IMR-90 (cell line): Measurements from ENCODE around the gene TEX22. TPM values are rescaled to one million over a fixed set of nuclear protein-coding genes. Genes with fewer than 3 reads are reported as not detected.

Source experiments
- ATAC-seq: fragments of 200-7000 bp; cut with Tn5 transposase; 2 replicates; pipeline ENCODE4 v1.9.1; 2020; ENCODE audit warnings: low read depth, mild to moderate bottlenecking, moderate library complexity
- BruUV-seq: library from RNA; stranded (reverse); fragments of 400-500 nt; replicated peaks from 2 replicates; lab custom pipeline; 2021; lab: Mats Ljungman, UMichigan
- CTCF ChIA-PET: fragments of 300-600 bp; formaldehyde crosslinking; extraction: SDS; loops from one replicate; lab custom pipeline; 2021; ENCODE audit warnings: antibody characterized with exemption; lab: Yijun Ruan, JAX
- POLR2A ChIA-PET: fragments of 300-600 bp; sonication (Branson Sonifier 250); formaldehyde crosslinking; loops from one replicate; lab custom pipeline; 2022; ENCODE audit warnings: antibody characterized with exemption; ENCODE audit not compliant: unreplicated experiment; lab: Charles Lee
- DNase-seq: peaks from one replicate; pipeline ENCODE4 v3.0.0; 2013
- H2AFZ ChIP-seq: replicated peaks from 2 replicates; pipeline ENCODE3; 2013; ENCODE audit warnings: low read length, mild to moderate bottlenecking; ENCODE audit not compliant: poor library complexity
- H2AK5ac ChIP-seq: 2 replicates; pipeline ENCODE4 v1.6.1; 2013; ENCODE audit warnings: low read depth, low read length, inconsistent platforms
- H2AK9ac ChIP-seq: replicated peaks from 2 replicates; pipeline ENCODE3; 2013; ENCODE audit warnings: mild to moderate bottlenecking, low read depth, low read length, moderate library complexity; ENCODE audit not compliant: poor library complexity
- H2BK120ac ChIP-seq: 2 replicates; pipeline ENCODE4 v1.6.1; 2013; ENCODE audit warnings: low read depth, low read length, inconsistent platforms
- H2BK15ac ChIP-seq: 3 replicates; pipeline ENCODE4 v1.6.1; 2013; ENCODE audit warnings: low read depth, low read length, inconsistent platforms
- H2BK20ac ChIP-seq: 2 replicates; pipeline ENCODE4 v1.6.1; 2013; ENCODE audit warnings: low read depth, mild to moderate bottlenecking, inconsistent platforms, low read length, moderate library complexity
- H2BK5ac ChIP-seq: 2 replicates; pipeline ENCODE4 v1.6.1; 2013; ENCODE audit warnings: mild to moderate bottlenecking, low read depth, low read length, inconsistent platforms; ENCODE audit not compliant: poor library complexity, severe bottlenecking
- H3K14ac ChIP-seq: replicated peaks from 2 replicates; pipeline ENCODE4 v1.6.1; 2013; ENCODE audit warnings: low read depth, low read length, inconsistent platforms
- H3K18ac ChIP-seq: 2 replicates; pipeline ENCODE4 v1.6.1; 2013; ENCODE audit warnings: low read depth, low read length, control low read depth
- H3K23ac ChIP-seq: 2 replicates; pipeline ENCODE4 v1.6.1; 2013; ENCODE audit warnings: low read depth, low read length, inconsistent platforms
- H3K27ac ChIP-seq: 2 replicates; pipeline ENCODE4 v1.5.1; 2013; ENCODE audit warnings: mild to moderate bottlenecking, control low read depth, low read length; ENCODE audit not compliant: insufficient read depth
- H3K27me3 ChIP-seq: 2 replicates; pipeline ENCODE4 v1.6.1; 2013; ENCODE audit warnings: low read length; ENCODE audit not compliant: control insufficient read depth, insufficient read depth
- H3K36me3 ChIP-seq: 2 replicates; pipeline ENCODE4 v1.6.1; 2013; ENCODE audit warnings: low read length, mixed read lengths; ENCODE audit not compliant: control insufficient read depth, insufficient read depth
- H3K4ac ChIP-seq: 2 replicates; pipeline ENCODE4 v1.6.1; 2013; ENCODE audit warnings: low read depth, low read length, inconsistent platforms
- H3K4me1 ChIP-seq: 2 replicates; pipeline ENCODE4 v1.6.1; 2013; ENCODE audit warnings: low read length, mixed read lengths; ENCODE audit not compliant: control insufficient read depth, insufficient read depth
- H3K4me2 ChIP-seq: 2 replicates; pipeline ENCODE4 v1.6.1; 2013; ENCODE audit warnings: low read depth, mild to moderate bottlenecking, control low read depth, low read length, moderate library complexity
- H3K4me3 ChIP-seq: 2 replicates; pipeline ENCODE4 v1.5.1; 2013; ENCODE audit warnings: low read depth, mild to moderate bottlenecking, control low read depth, low read length, moderate library complexity; ENCODE audit not compliant: insufficient read depth
- H3K56ac ChIP-seq: 2 replicates; pipeline ENCODE4 v1.6.1; 2013; ENCODE audit warnings: low read length, inconsistent platforms; ENCODE audit not compliant: insufficient read depth; ENCODE audit errors: extremely low read depth
- H3K79me1 ChIP-seq, 2 experiments: 2 replicates each; pipeline ENCODE4 v1.6.1; 2013; ENCODE audit warnings: low read length in 2 of 2, inconsistent platforms in 1 of 2, low read depth in 1 of 2
- H3K9ac ChIP-seq: 2 replicates; pipeline ENCODE4 v1.6.1; 2013; ENCODE audit warnings: low read depth, low read length, control low read depth
- H3K9me1 ChIP-seq: 2 replicates; pipeline ENCODE4 v1.6.1; 2013; ENCODE audit warnings: low read length, inconsistent platforms; ENCODE audit not compliant: insufficient read depth
- H3K9me3 ChIP-seq: 2 replicates; pipeline ENCODE4 v1.6.1; 2013; ENCODE audit warnings: low read length; ENCODE audit not compliant: control insufficient read depth, insufficient read depth
- H4K20me1 ChIP-seq: 2 replicates; pipeline ENCODE4 v1.6.1; 2013; ENCODE audit warnings: low read length, inconsistent platforms; ENCODE audit not compliant: insufficient read depth
- H4K5ac ChIP-seq: 2 replicates; pipeline ENCODE4 v1.6.1; 2013; ENCODE audit warnings: mild to moderate bottlenecking, low read depth, low read length, control low read depth
- H4K8ac ChIP-seq, 2 experiments: 2 replicates each; pipeline ENCODE4 v1.6.1; 2013; ENCODE audit warnings: low read depth in 2 of 2, low read length in 2 of 2, control low read depth in 1 of 2, inconsistent platforms in 1 of 2
- H4K91ac ChIP-seq: 2 replicates; pipeline ENCODE4 v1.6.1; 2013; ENCODE audit warnings: low read depth, low read length, inconsistent platforms; ENCODE audit not compliant: insufficient read depth
- BHLHE40 ChIP-seq: fragments of 150-350 bp; IDR thresholded peaks from 2 replicates; pipeline ENCODE4 v1.6.1; 2016; ENCODE audit warnings: mild to moderate bottlenecking, low read depth, low read length
- CEBPB ChIP-seq: IDR thresholded peaks from 2 replicates; pipeline ENCODE4 v1.6.1; 2012; ENCODE audit warnings: low read depth, low read length, improper control_type of control experiment
- CHD1 ChIP-seq: IDR thresholded peaks from 2 replicates; pipeline ENCODE4 v1.6.1; 2012; ENCODE audit warnings: low read depth, low read length, improper control_type of control experiment
- ELK1 ChIP-seq: fragments of 150-350 bp; IDR thresholded peaks from 2 replicates; pipeline ENCODE4 v1.6.1; 2016; ENCODE audit warnings: low read depth, mild to moderate bottlenecking, low read length, moderate library complexity, borderline replicate concordance
- MAFK ChIP-seq: IDR thresholded peaks from 2 replicates; pipeline ENCODE4 v1.6.1; 2012; ENCODE audit warnings: low read depth, low read length, improper control_type of control experiment
- MAZ ChIP-seq: IDR thresholded peaks from 2 replicates; pipeline ENCODE4 v1.6.1; 2012; ENCODE audit warnings: low read depth, mild to moderate bottlenecking, low read length, improper control_type of control experiment, moderate library complexity, borderline replicate concordance
- NFE2L2 ChIP-seq: fragments of 150-350 bp; IDR thresholded peaks from 2 replicates; pipeline ENCODE4 v1.6.1; 2016; ENCODE audit warnings: low read depth, mild to moderate bottlenecking, low read length
- POLR2A ChIP-seq: IDR thresholded peaks from 2 replicates; pipeline ENCODE4 v1.6.1; 2012; ENCODE audit warnings: mild to moderate bottlenecking, low read depth, low read length
- RAD21 ChIP-seq: IDR thresholded peaks from 2 replicates; pipeline ENCODE4 v1.6.1; 2012; ENCODE audit warnings: low read length, improper control_type of control experiment
- RCOR1 ChIP-seq: IDR thresholded peaks from 2 replicates; pipeline ENCODE4 v1.6.1; 2012; ENCODE audit warnings: mild to moderate bottlenecking, low read length, improper control_type of control experiment; ENCODE audit not compliant: insufficient replicate concordance
- RFX5 ChIP-seq: IDR thresholded peaks from 2 replicates; pipeline ENCODE4 v1.8.0; 2012; ENCODE audit warnings: low read depth, mild to moderate bottlenecking, low read length, moderate library complexity
- SMC3 ChIP-seq: fragments of 150-350 bp; IDR thresholded peaks from 2 replicates; pipeline ENCODE4 v1.6.1; 2016; ENCODE audit warnings: low read depth, mild to moderate bottlenecking, antibody characterized with exemption, low read length, moderate library complexity
- USF2 ChIP-seq: fragments of 150-350 bp; IDR thresholded peaks from 2 replicates; pipeline ENCODE4 v1.6.1; 2017; ENCODE audit warnings: mild to moderate bottlenecking, antibody characterized with exemption, low read length, low read depth
- WGBS, 2 experiments: methylation state at CpG; one replicate each; pipeline versions ENCODE4 v1.1.5 to v1.1.7; 2013; ENCODE audit warnings: missing lambda C conversion rate in 2 of 2; ENCODE audit not compliant: insufficient read length in 1 of 2; ENCODE audit errors: extremely low coverage in 2 of 2; 5-methylcytosine and 5-hydroxymethylcytosine counted together
- dilution Hi-C: fragments of 300-500 bp; cut with HindIII; formaldehyde crosslinking; loops from one replicate; pipeline ENCODE4 v1.14.3; 2018; ENCODE audit warnings: low sequenced_read_pairs; ENCODE audit not compliant: unreplicated experiment
- in situ Hi-C: fragments of 300-500 bp; cut with MboI; formaldehyde crosslinking; loops from 3 replicates; pipeline ENCODE4 v1.14.3; 2019; ENCODE audit warnings: low sequenced_read_pairs, inconsistent platforms, mixed read lengths
- intact Hi-C: fragments of 100-400 bp; cut with micrococcal nuclease; formaldehyde crosslinking; loops from 2 replicates; pipeline ENCODE4 v1.10.0; 2022
- polyA plus RNA-seq, 3 experiments: library from polyadenylated mRNA; depleted of rRNA; stranded (reverse); fragments of >200 nt; gene quantifications; 2 replicates each; pipeline ENCODE4 v1.2.3, GENCODE V29; 2012; ENCODE audit warnings: low replicate concordance in 1 of 3
- total RNA-seq: library from RNA; depleted of rRNA; stranded (reverse); fragments of >200 nt; gene quantifications from 2 replicates; pipeline ENCODE4 v1.2.3, GENCODE V29; 2012

TEX22 gene
- total and polyA plus RNA-seq, 2 of the 4 experiments (the other 2 are of a cell fraction) = 0.10 to 0.18 TPM

- CTCF ChIA-PET = interaction anchor here (0.8 to 1.4 kb wide), 3 partner anchors 9 to 150 kb away, joined by 3 to 6 read pairs (median 3); no protein-coding TSS in a partner anchor
- Histone ChIP-seq H3K79me1 (peaks cover 0 to 15% of the 10 kb centered on the region in 2 experiments; a peak in 2 of 4 replicates), H2BK5ac (no peak overlapping the region), H3K56ac (no peak overlapping the region), H2BK120ac (no peak overlapping the region), H2BK20ac (no peak overlapping the region), H4K8ac (no peak overlapping the region), H2AK9ac (no peak overlapping the region), H3K14ac (no peak overlapping the region), H2BK15ac (no peak overlapping the region), H3K18ac (no peak overlapping the region), H3K4me3 (no peak overlapping the region), H2AFZ (no peak overlapping the region), H3K9ac (no peak overlapping the region), H3K4me2 (no peak overlapping the region), H4K91ac (no peak overlapping the region), H3K9me3 (no peaks in the 10 kb centered on the region), H4K20me1 (peaks cover 10% of the 10 kb centered on the region), H3K27ac (no peak overlapping the region), H3K4me1 (peaks cover 2% of the 10 kb centered on the region; the same call in 1 of the 2 replicates), H3K27me3 (no peaks in the 10 kb centered on the region), H3K23ac (no peak overlapping the region), H3K4ac (no peak overlapping the region), H3K36me3 (peaks cover 4% of the 10 kb centered on the region), H2AK5ac (no peak overlapping the region), H4K5ac (no peak overlapping the region), H3K9me1 (no peaks in the 10 kb centered on the region; the same call in 1 of the 2 replicates)
- intact Hi-C loops = loop anchor here (5.0 kb wide), 1 partner anchor 69 kb away; no protein-coding TSS in a partner anchor
- dilution Hi-C loops = no loop called here
- no peak for DNase-seq
- in situ Hi-C loops = loop anchor here (10.0 kb wide), 1 partner anchor 257 kb away; no protein-coding TSS in a partner anchor
- WGBS, 2 experiments = no CpG with 5 or more reads among the region's 3 CpGs
- no TSS peak for BruUV-seq
- ATAC-seq = no peak
- POLR2A ChIA-PET = no interaction called here
- no peak for TF ChIP-seq ELK1
- TF ChIP-seq MAFK = no peak
- no peak for TF ChIP-seq POLR2A
- TF ChIP-seq USF2 = no peak
- no peak for TF ChIP-seq NFE2L2
- no peak for TF ChIP-seq SMC3
- TF ChIP-seq CEBPB = no peak
- TF ChIP-seq RFX5 = no peak
- TF ChIP-seq CHD1 = no peak
- no peak for TF ChIP-seq MAZ
- TF ChIP-seq RCOR1 = no peak
- TF ChIP-seq RAD21 = no peak
- TF ChIP-seq BHLHE40 = no peak
These were observed 46.9 kb upstream of the TEX22 start for GRCh38 chr14:105351410-105351809.
